GM12864 (cell line): ENCODE data around the gene DNAJC25.

Experiments
- DNase-seq: peaks from one replicate; pipeline ENCODE4 v3.0.0-alpha.2; 2011; ENCODE audit warnings: low read depth
- H3K4me3 ChIP-seq: 2 replicates; pipeline ENCODE4 v1.5.1; 2011; ENCODE audit warnings: mild to moderate bottlenecking, low read depth, low read length, control low read depth
- TF ChIP-seq, protein P1 (sequence below): IDR thresholded peaks from 2 replicates; pipeline ENCODE4 v1.5.1; 2011; ENCODE audit warnings: low read depth, mild to moderate bottlenecking, moderate library complexity, low read length, control low read depth, inconsistent platforms; ENCODE audit errors: missing control alignments

DNAJC25 gene

DNA sequence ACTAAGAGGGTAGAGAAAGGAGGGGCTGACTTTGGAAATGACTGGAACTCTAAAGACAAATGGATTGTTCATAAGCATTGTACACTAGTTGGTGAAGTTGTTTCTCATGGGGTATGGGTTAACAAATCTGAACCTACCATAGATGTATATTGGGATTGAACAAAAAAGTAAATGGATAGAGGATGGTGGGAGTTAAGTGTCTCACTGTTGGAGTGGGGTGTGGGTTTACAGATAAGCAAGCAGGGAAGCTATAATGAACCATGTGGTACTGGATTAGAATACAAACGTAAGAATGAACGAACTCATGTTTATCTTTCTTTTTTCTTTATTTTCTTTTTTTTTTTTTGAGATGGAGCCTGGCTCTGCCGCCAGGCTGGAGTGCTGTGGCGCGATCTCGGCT, 48.1 kb downstream of the DNAJC25 start:
- DNase-seq, result no peak
- TF ChIP-seq, protein P1, sequence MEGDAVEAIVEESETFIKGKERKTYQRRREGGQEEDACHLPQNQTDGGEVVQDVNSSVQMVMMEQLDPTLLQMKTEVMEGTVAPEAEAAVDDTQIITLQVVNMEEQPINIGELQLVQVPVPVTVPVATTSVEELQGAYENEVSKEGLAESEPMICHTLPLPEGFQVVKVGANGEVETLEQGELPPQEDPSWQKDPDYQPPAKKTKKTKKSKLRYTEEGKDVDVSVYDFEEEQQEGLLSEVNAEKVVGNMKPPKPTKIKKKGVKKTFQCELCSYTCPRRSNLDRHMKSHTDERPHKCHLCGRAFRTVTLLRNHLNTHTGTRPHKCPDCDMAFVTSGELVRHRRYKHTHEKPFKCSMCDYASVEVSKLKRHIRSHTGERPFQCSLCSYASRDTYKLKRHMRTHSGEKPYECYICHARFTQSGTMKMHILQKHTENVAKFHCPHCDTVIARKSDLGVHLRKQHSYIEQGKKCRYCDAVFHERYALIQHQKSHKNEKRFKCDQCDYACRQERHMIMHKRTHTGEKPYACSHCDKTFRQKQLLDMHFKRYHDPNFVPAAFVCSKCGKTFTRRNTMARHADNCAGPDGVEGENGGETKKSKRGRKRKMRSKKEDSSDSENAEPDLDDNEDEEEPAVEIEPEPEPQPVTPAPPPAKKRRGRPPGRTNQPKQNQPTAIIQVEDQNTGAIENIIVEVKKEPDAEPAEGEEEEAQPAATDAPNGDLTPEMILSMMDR, result no peak
- H3K4me3 ChIP-seq, result no peak overlapping the region

DNA sequence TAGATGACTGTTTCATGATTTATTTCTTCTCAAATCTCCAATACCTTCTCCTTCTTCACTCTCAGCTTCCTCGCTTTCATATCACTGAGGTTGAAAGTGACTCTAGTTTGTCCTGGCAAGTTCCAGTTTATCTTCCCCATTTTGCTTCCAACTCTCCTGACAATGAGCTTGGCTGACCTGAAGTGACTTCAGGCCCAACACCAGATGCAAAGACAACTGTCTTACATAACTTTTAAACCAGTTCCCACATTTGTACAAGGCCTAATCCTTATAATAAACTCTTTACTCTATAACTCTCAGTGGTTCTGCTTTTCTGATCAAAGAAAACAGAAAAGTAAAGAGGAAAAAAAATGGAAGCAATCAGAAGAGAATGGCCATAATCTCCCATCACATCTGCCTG, 52.3 kb downstream of the DNAJC25 start:
- no peak for DNase-seq
- no peak overlapping the region for H3K4me3 ChIP-seq
- TF ChIP-seq, protein P1, result no peak

DNA sequence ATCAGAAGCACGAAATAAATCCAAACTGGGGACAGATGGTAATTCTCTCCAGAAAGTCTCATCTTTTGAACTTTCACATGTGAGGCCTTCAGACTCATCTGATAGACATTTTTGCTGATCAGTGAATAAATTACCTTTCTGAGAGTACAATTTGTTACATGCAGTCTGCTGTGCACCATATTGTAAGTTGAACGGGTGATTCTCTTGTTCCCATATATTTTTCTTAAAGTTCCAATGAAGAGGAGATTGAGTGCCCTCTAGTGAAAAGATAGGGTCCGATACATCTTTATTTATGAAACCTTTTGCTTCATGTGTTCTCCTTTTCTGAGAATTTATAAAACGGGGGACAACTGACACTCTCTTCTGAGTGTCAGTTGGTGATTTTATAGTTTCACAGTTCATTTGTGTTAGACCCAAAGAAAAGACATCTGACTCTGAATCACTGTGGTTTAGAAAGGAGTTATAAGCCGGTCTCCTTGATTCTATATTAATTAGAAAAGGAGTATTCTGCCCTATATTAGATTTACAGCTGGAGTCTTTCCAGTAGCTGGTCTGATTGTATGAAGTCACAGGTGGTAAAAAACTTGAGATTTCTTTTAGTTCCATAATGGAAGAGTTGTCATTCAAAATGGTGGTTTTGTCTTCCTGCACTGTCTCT, 60.7 kb downstream of the DNAJC25 start:
- TF ChIP-seq, protein P1, result peak; percentile 14
- no peak overlapping the region for H3K4me3 ChIP-seq
- DNase-seq, result no peak

DNA sequence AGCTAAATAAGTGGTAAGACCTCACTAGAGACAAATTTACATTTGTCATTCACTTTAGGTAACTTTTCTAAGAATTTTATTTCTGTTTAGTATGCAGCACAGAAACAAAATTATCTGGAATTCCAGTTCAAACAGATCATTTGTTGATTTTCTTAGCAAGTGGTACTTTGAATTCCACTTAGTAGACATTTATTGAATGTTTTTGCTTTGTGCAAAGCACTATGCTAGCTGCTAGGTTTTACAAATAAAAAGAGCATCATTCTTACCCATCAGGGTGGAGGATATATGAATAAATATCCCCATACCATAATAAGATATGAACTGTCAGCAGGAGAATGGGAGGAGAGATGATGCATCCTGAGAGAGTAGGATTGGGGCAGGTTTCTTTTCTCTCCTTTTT, 65.7 kb downstream of the DNAJC25 start:
- TF ChIP-seq, protein P1, result no peak
- no peak for DNase-seq
- no peak overlapping the region for H3K4me3 ChIP-seq

DNA sequence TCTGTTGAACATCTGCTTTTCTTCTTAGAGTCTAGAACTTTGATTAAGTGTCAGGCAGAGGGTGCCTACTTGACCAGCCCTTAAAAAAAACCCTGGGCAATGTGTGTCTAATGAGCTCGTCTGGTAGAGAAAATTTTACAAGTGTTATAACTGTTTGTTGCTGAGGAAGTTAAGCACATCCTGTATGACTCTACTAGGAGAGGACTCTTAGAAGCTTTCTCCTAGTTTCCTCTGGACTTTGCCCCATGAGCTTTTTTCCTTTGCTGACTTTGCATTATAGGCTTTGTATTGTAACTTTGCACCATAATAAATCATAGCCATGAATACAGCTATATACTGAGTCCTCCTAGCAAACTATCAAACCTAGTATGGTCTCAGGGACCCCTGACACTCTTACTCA, 69.6 kb downstream of the DNAJC25 start:
- no peak for DNase-seq
- no peak overlapping the region for H3K4me3 ChIP-seq
- TF ChIP-seq, protein P1, result no peak
